ENCODE data around the gene HES3. TPM values are rescaled to one million over a fixed set of nuclear protein-coding genes. Genes with fewer than 3 reads are reported as not detected.
A peak's percentile ranks its signal among the peaks of the same experiment; 100 is the strongest.

HES3 gene
- total RNA-seq, 1 donor from 2014 or later: not detected

DNA sequence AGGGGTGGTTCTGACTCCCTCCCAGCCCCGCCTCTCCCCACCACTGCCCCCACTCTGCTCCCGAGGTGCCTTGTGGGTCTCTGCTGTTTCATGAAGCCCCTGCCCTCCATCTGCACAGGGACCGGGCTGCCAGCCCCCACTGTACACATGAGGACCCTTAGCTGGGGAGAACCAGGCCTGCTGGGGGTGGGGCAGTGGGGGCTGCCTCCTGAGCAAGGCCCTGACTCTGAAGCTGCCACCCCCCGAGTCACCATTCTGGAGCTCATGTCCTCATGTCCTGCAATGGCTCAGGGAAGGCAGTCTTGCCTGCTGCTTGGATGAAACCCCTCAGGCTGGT is 8.4 kb downstream of the HES3 start:
- Histone ChIP-seq H3K36me3 (ENCODE audit: control insufficient read depth in 3 of 3, insufficient read depth in 3 of 3, low read length in 3 of 3) (peaks cover 0 to 5% (median 0%) of the 10 kb centered on the region in 3 donors), H3K9ac (ENCODE audit: low read depth in 1 of 3, low read length in 3 of 3) (no peak overlapping the region), H3K9me3 (ENCODE audit: control insufficient read depth in 3 of 3, low read length in 3 of 3) (no peaks in the 10 kb centered on the region), H3K27me3 (ENCODE audit: control insufficient read depth in 3 of 3, insufficient read depth in 3 of 3, low read length in 3 of 3) (peaks cover 25 to 43% (median 35%) of the 10 kb centered on the region in 3 donors), H3K27ac (ENCODE audit: low read depth, low read length) (no peak overlapping the region), H3K4me1 (ENCODE audit: control insufficient read depth in 3 of 3, insufficient read depth in 3 of 3, low read length in 3 of 3) (no peaks in the 10 kb centered on the region), H3K4me3 (ENCODE audit: low read length in 3 of 3) (no peak overlapping the region)

DNA sequence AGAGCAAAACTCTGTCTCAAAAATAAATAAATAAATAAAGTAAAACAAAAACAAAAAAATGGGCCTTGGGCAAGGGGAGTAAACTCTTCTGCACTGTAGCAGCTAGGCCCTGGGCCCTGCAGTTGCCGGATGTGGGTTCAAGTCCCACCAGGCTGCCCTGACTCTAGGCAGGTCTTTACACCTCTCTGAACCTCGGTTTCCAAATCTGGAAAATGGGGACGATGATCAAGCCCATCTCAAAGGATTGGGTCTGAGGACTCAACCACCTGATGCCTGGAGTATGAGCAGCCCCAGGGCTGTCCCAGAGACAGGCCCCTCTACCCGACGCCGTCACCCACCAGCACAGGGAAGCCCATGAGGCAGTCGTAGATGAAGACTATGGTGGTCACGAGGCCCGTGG is 9.4 kb downstream of the HES3 start:
- peaks cover 0 to 5% (median 0%) of the 10 kb centered on the region in 3 donors for H3K36me3 ChIP-seq (ENCODE audit: control insufficient read depth in 3 of 3, insufficient read depth in 3 of 3, low read length in 3 of 3)
- H3K9me3 ChIP-seq (ENCODE audit: control insufficient read depth in 3 of 3, low read length in 3 of 3): no peaks in the 10 kb centered on the region
- no peak overlapping the region for H3K27ac ChIP-seq (ENCODE audit: low read depth, low read length)
- H3K9ac ChIP-seq (ENCODE audit: low read depth in 1 of 3, low read length in 3 of 3): no peak overlapping the region
- peaks cover 21 to 39% (median 27%) of the 10 kb centered on the region in 3 donors for H3K27me3 ChIP-seq (ENCODE audit: control insufficient read depth in 3 of 3, insufficient read depth in 3 of 3, low read length in 3 of 3)
- no peaks in the 10 kb centered on the region for H3K4me1 ChIP-seq (ENCODE audit: control insufficient read depth in 3 of 3, insufficient read depth in 3 of 3, low read length in 3 of 3)
- no peak overlapping the region for H3K4me3 ChIP-seq (ENCODE audit: low read length in 3 of 3)

DNA sequence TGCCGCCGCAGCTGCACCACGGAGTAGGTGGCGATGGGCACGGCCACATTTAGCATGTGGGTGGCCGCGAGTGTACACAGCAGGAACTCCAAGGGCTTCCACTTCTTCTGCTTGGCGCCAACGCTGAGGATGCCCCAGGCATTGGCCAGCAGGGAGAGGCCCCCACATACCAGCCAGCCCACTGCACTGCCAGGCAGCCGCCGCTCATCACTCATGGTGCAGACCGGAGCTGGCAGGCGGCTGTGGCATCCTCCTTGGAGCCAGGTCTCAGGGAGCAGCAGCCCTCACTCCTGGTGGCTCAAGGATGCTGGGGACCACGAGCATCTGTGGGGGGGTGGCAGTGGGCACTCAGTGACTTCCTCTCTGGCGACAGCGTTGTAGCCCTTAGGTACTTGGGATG is 10.7 kb downstream of the HES3 start:
- H3K9me3 ChIP-seq (ENCODE audit: control insufficient read depth in 3 of 3, low read length in 3 of 3): no peaks in the 10 kb centered on the region
- peaks cover 3 to 5% (median 3%) of the 10 kb centered on the region in 3 donors for H3K4me1 ChIP-seq (ENCODE audit: control insufficient read depth in 3 of 3, insufficient read depth in 3 of 3, low read length in 3 of 3)
- H3K4me3 ChIP-seq (ENCODE audit: low read length in 3 of 3): no peak overlapping the region
- no peak overlapping the region for H3K27ac ChIP-seq (ENCODE audit: low read depth, low read length)
- H3K9ac ChIP-seq (ENCODE audit: low read depth in 1 of 3, low read length in 3 of 3): no peak overlapping the region
- H3K36me3 ChIP-seq (ENCODE audit: control insufficient read depth in 3 of 3, insufficient read depth in 3 of 3, low read length in 3 of 3): peaks cover 0 to 5% (median 0%) of the 10 kb centered on the region in 3 donors
- peaks cover 16 to 44% (median 27%) of the 10 kb centered on the region in 3 donors for H3K27me3 ChIP-seq (ENCODE audit: control insufficient read depth in 3 of 3, insufficient read depth in 3 of 3, low read length in 3 of 3)

DNA sequence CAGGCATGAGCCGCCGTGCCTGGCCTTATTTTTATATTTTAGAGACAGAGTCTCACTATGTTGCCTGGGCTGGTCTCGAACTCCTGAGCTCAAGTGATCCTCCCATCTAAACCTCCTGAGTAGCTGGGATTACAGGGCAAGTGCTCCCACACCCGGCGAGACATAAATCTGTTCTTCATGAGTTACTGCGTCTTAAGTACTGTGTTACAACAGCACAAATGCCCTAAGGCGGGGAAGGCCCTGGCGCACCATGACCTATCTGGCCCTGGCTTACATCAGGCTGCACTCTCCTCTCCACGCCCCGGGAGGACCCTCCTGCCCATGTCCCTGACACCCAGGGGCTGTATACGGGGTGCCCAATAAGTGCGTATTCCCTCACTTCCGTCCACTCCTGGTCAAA is 12.7 kb downstream of the HES3 start:
- Histone ChIP-seq H3K27me3 (ENCODE audit: control insufficient read depth in 3 of 3, insufficient read depth in 3 of 3, low read length in 3 of 3) (peaks cover 6 to 33% (median 15%) of the 10 kb centered on the region in 3 donors), H3K27ac (ENCODE audit: low read depth, low read length) (no peak overlapping the region), H3K9ac (ENCODE audit: low read depth in 1 of 3, low read length in 3 of 3) (no peak overlapping the region), H3K4me3 (ENCODE audit: low read length in 3 of 3) (no peak overlapping the region), H3K36me3 (ENCODE audit: control insufficient read depth in 3 of 3, insufficient read depth in 3 of 3, low read length in 3 of 3) (peaks cover 0 to 5% (median 0%) of the 10 kb centered on the region in 3 donors), H3K9me3 (ENCODE audit: control insufficient read depth in 3 of 3, low read length in 3 of 3) (no peaks in the 10 kb centered on the region), H3K4me1 (ENCODE audit: control insufficient read depth in 3 of 3, insufficient read depth in 3 of 3, low read length in 3 of 3) (peaks cover 3 to 12% (median 4%) of the 10 kb centered on the region in 3 donors)

DNA sequence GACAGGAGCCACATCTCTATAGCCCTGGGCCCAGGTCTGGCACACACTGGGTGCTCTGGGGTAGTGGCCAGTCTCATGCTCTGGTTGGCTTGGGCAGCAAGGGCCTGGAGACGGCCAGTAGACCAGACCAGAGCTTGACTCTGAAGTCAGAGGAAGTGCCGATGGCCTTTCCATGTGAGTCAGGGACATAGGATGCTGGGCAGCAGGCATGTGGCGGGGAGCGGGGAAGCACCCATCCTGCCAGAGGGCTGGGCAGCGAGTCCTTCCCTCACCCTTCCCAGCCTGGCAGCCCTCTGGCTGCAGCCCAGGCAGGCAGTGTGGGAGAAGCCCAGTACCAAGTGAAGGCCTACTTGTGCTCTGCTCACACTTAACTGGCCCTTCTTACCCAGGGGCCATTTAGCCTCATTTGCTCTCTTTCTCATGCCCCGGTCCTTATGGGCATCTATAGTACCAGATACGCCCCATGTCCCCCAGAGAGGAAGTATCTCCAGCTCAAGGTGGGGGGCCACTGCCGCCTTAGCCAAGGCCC is 13.6 kb downstream of the HES3 start:
- Histone ChIP-seq H3K27me3 (ENCODE audit: control insufficient read depth in 3 of 3, insufficient read depth in 3 of 3, low read length in 3 of 3) (peaks cover 10 to 42% (median 17%) of the 10 kb centered on the region in 3 donors), H3K9me3 (ENCODE audit: control insufficient read depth in 3 of 3, low read length in 3 of 3) (no peaks in the 10 kb centered on the region), H3K27ac (ENCODE audit: low read depth, low read length) (no peak overlapping the region), H3K9ac (ENCODE audit: low read depth in 1 of 3, low read length in 3 of 3) (no peak overlapping the region), H3K36me3 (ENCODE audit: control insufficient read depth in 3 of 3, insufficient read depth in 3 of 3, low read length in 3 of 3) (peaks cover 0 to 5% (median 0%) of the 10 kb centered on the region in 3 donors), H3K4me1 (ENCODE audit: control insufficient read depth in 3 of 3, insufficient read depth in 3 of 3, low read length in 3 of 3) (peaks cover 12 to 22% (median 14%) of the 10 kb centered on the region in 3 donors), H3K4me3 (ENCODE audit: low read length in 3 of 3) (no peak overlapping the region)

DNA sequence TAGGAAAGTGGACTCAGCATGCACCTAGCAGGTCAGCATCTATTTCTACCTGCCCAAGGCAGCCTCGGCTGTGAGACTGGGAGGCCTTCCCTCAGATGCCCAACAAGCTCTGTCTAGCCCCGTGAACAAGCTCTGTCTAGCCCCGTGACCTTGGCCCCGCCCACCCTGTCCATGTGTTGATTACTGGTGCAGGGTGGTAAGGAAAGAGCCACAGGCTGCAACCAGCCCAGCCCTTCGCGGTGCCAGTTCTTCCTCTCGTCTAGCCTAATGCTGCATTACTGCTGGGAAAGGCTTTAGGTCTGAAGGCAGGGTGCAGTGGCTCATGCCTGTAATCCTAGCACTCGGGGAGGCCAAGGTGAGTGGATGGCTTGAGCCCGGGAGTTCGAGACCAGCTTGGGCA is 14.7 kb downstream of the HES3 start:
- Histone ChIP-seq H3K27ac (ENCODE audit: low read depth, low read length) (no peak overlapping the region), H3K9me3 (ENCODE audit: control insufficient read depth in 3 of 3, low read length in 3 of 3) (no peaks in the 10 kb centered on the region), H3K36me3 (ENCODE audit: control insufficient read depth in 3 of 3, insufficient read depth in 3 of 3, low read length in 3 of 3) (peaks cover 0 to 5% (median 0%) of the 10 kb centered on the region in 3 donors), H3K4me1 (ENCODE audit: control insufficient read depth in 3 of 3, insufficient read depth in 3 of 3, low read length in 3 of 3) (peaks cover 21 to 31% (median 23%) of the 10 kb centered on the region in 3 donors), H3K9ac (ENCODE audit: low read depth in 1 of 3, low read length in 3 of 3) (no peak overlapping the region), H3K27me3 (ENCODE audit: control insufficient read depth in 3 of 3, insufficient read depth in 3 of 3, low read length in 3 of 3) (peaks cover 16 to 53% (median 24%) of the 10 kb centered on the region in 3 donors), H3K4me3 (ENCODE audit: low read length in 3 of 3) (no peak overlapping the region)

DNA sequence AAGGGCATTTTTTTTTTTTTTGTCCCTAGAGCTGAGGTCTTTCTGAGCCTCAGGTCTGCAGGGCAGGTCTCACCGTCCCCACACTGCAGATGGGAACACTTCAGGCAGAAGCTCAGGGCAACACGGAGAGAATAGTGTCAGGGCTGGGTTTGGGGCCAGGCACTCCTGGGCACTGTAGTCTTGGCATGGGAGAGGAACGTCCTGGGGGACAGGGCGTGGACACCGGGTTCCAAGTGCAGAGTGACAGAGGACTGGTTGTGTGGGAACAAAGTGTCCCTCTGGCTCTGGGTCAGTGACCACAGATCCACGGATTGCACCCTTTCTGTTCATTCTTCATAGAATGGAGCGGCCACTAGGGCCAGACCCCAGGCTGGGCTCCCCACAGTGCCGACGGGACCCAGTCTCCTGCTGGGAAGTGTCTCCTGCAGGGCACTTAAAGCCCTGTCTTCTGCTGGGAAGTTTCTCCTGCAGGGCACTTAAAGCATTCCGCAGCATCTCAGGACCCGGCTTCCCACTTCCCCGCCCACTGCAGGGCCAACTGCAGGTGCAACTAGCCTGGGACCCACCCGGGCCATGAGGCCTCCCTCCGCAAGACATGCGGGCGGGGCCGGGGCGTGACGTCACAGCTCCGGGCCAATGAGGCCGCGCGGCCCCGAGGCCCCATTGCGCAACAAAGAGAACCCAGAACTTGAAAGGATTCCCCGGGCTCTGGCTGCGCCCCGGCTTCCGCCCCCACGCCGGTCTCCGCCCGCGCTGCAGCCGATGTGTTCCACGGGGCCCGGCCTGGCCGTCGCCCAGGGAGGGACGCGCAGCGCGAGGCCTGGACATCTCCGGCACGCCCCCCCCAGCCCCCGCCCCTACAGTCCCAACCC is 15.7 kb downstream of the HES3 start:
- Histone ChIP-seq H3K4me3 (ENCODE audit: low read length in 3 of 3) (peak overlapping the region in 2 of 3 donors; percentile 5 to 29), H3K36me3 (ENCODE audit: control insufficient read depth in 3 of 3, insufficient read depth in 3 of 3, low read length in 3 of 3) (no peaks in the 10 kb centered on the region), H3K9me3 (ENCODE audit: control insufficient read depth in 3 of 3, low read length in 3 of 3) (no peaks in the 10 kb centered on the region), H3K4me1 (ENCODE audit: control insufficient read depth in 3 of 3, insufficient read depth in 3 of 3, low read length in 3 of 3) (peaks cover 23 to 37% (median 29%) of the 10 kb centered on the region in 3 donors), H3K27me3 (ENCODE audit: control insufficient read depth in 3 of 3, insufficient read depth in 3 of 3, low read length in 3 of 3) (peaks cover 18 to 56% (median 29%) of the 10 kb centered on the region in 3 donors), H3K9ac (ENCODE audit: low read depth in 1 of 3, low read length in 3 of 3) (peak overlapping the region in 1 of 3 donors; percentile 25), H3K27ac (ENCODE audit: low read depth, low read length) (no peak overlapping the region)

DNA sequence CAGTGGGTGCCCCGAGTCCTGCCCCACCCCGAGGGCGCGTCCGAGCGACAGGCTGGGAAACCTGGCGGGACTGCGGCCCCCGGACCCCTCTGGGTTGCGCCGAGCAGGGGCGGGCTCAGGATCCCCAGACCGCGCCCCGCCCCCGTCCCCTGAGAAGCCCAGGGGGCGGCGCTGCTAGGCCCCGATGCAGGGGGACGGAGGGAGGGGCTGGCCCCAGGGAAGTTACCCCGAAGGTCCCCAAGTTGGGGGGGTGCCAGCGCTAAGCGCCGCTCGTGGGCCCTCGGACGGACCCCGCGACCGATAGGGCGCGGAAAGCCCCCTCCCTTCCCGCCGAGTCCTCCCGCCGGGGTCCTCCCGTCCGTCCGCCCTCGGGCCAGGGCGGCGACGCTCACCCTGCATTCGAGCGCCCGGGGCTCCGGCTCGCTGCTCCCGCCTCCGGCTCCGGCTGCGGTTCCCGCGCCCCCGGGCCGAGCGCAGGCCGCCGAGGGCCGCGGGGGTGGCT is 16.5 kb downstream of the HES3 start:
- no peak overlapping the region for H3K27ac ChIP-seq (ENCODE audit: low read depth, low read length)
- H3K9ac ChIP-seq (ENCODE audit: low read depth in 1 of 3, low read length in 3 of 3): no peak overlapping the region

DNA sequence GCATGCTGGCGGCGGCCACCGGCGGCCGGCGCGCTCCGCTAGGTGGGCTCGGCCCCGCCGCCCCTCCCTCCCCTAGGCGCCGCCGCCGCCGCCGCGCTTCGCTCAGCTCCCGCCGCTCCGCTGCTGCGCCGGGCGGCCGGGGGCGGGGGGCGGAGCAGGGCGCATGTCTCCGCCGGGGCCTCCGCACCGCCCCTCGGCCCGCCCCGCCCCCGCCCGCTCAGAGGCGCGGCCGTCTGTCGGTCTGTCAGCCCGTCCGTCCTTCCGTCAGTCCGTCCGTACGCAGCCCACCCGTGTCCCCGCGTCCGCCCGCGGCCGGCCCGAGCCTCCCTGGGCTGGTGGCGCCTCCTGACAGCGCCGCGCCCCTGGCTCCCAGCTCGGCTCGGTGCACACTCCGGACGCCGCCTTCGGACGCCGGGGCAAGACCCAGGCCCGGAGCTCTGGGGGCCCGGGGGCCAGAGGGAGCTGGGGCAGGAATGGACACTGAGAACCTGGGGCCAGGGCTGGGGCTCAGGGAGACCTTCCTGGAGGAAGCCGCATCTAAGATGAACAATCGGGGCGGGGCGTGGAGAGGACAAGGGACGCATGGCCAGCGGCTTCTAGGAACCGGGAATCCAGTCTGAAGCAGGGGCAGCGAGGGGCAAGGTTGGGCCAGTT is 17.1 kb downstream of the HES3 start, which contains the start of gene GPR153:
TSS of gene GPR153 (minus strand) at position 138 of the 654 bp plus-strand sequence. CDS start 6,193 bp downstream, outside the sequence.
- peaks cover 18 to 62% (median 27%) of the 10 kb centered on the region in 3 donors for H3K27me3 ChIP-seq (ENCODE audit: control insufficient read depth in 3 of 3, insufficient read depth in 3 of 3, low read length in 3 of 3)
- peaks cover 23 to 37% (median 29%) of the 10 kb centered on the region in 3 donors for H3K4me1 ChIP-seq (ENCODE audit: control insufficient read depth in 3 of 3, insufficient read depth in 3 of 3, low read length in 3 of 3)

More for the DNA sequence above, 16.5 kb downstream of the HES3 start:
- Histone ChIP-seq H3K9me3 (ENCODE audit: control insufficient read depth in 3 of 3, low read length in 3 of 3) (no peaks in the 10 kb centered on the region), H3K36me3 (ENCODE audit: control insufficient read depth in 3 of 3, insufficient read depth in 3 of 3, low read length in 3 of 3) (no peaks in the 10 kb centered on the region), H3K27me3 (ENCODE audit: control insufficient read depth in 3 of 3, insufficient read depth in 3 of 3, low read length in 3 of 3) (peaks cover 18 to 62% (median 27%) of the 10 kb centered on the region in 3 donors), H3K4me1 (ENCODE audit: control insufficient read depth in 3 of 3, insufficient read depth in 3 of 3, low read length in 3 of 3) (peaks cover 23 to 37% (median 29%) of the 10 kb centered on the region in 3 donors), H3K4me3 (ENCODE audit: low read length in 3 of 3) (peak overlapping the region in 1 of 3 donors; percentile 27)

More for the DNA sequence above, 17.1 kb downstream of the HES3 start, which contains the start of gene GPR153:
- Histone ChIP-seq H3K9ac (ENCODE audit: low read depth in 1 of 3, low read length in 3 of 3) (no peak within 1 kb of the TSS), H3K4me3 (ENCODE audit: low read length in 3 of 3) (peak within 1 kb of the TSS in 2 of 3 donors; percentile 29 to 43), H3K36me3 (ENCODE audit: control insufficient read depth in 3 of 3, insufficient read depth in 3 of 3, low read length in 3 of 3) (no peaks in the 10 kb centered on the region), H3K9me3 (ENCODE audit: control insufficient read depth in 3 of 3, low read length in 3 of 3) (no peaks in the 10 kb centered on the region), H3K27ac (ENCODE audit: low read depth, low read length) (no peak within 1 kb of the TSS)

Measured in skeletal muscle tissue (tissue), 4 donors.